ENCODE data around the gene STBD1.
"Not testable (repeated sequence)": the region's sequence is repeated elsewhere in the genome, so short reads cannot be mapped to it uniquely, and the experiment has no call there.

STBD1 gene

GRCh38 chr4:76334885-76335284 lies 28.4 kb downstream of the STBD1 start:
- DNase-seq = no peak

- no peak for DNase-seq
Measured at GRCh38 chr4:76339364-76339763, 32.8 kb downstream of the STBD1 start.

GRCh38 chr4:76341063-76341462 lies 34.5 kb downstream of the STBD1 start:
- DNase-seq = peak; percentile 54

- no peak for DNase-seq
Measured at GRCh38 chr4:76342191-76342590, 35.7 kb downstream of the STBD1 start.

- no peak for DNase-seq
Measured at GRCh38 chr4:76342803-76343202, 36.3 kb downstream of the STBD1 start.

- DNase-seq = no peak
Measured at GRCh38 chr4:76354517-76355473, 48.3 kb downstream of the STBD1 start.

- DNase-seq = no peak
Measured at GRCh38 chr4:76357981-76358380, 51.4 kb downstream of the STBD1 start.

GRCh38 chr4:76359881-76360466 lies 53.4 kb downstream of the STBD1 start:
- DNase-seq = not testable (repeated sequence)
